ENCODE results near the gene PGF. TPM values are rescaled to one million over a fixed set of nuclear protein-coding genes. Genes with fewer than 3 reads are reported as not detected.

The PGF gene
- total and polyA plus RNA-seq, 2 of the 13 experiments (the other 11 are each of a cell fraction or from before 2014, with no cell fraction given): 10.7 to 27.5 TPM

- 43% methylated on average over 7 of the region's 12 CpGs for WGBS (ENCODE audit: low lambda C conversion rate)
- Histone ChIP-seq H3K4me1 (ENCODE audit: insufficient read depth, low read length) (peaks cover 50% of the 10 kb centered on the region), H3K79me2 (ENCODE audit: insufficient read depth, low read length) (no peaks in the 10 kb centered on the region), H3K27me3 (ENCODE audit: control insufficient read depth in 1 of 2, insufficient read depth in 2 of 2, low read length in 2 of 2) (peaks cover 0 to 41% of the 10 kb centered on the region in 2 experiments; a peak in 3 of 5 replicates), H3K27ac (ENCODE audit: extremely low read length, insufficient read depth, low read length) (no peak overlapping the region), H3K4me3 (replicated peaks in 1 of 3; ENCODE audit: insufficient read depth in 1 of 3, low read depth in 2 of 3, low read length in 3 of 3) (no peak overlapping the region), H2AFZ (ENCODE audit: low read length) (no peak overlapping the region), H3K9ac (ENCODE audit: insufficient read depth, low read depth, low read length) (no peak overlapping the region), H4K20me1 (ENCODE audit: insufficient read depth, low read length) (no peaks in the 10 kb centered on the region), H3K9me3 (ENCODE audit: low read length) (no peaks in the 10 kb centered on the region), H3K36me3 (replicated peaks in 1 of 2; ENCODE audit: control insufficient read depth in 1 of 2, insufficient read depth in 2 of 2, low read length in 2 of 2) (no peaks in the 10 kb centered on the region), H3K4me2 (ENCODE audit: low read depth, low read length) (no peak overlapping the region)
- ATAC-seq: no peak
- in situ Hi-C loops (cut with HindIII; ENCODE audit: extremely low pct_ligation_motif_present, low pct_unique_long_range_greater_than_20kb): no loop called here
- BruUV-seq (replicated peaks): no TSS peak
- ChIA-PET CTCF (ENCODE audit: low intra/inter-chr PET ratio, low total read pairs) (no interaction called here), POLR2A (interaction anchor here (1.2 to 2.0 kb wide), 3 partner anchors 28 to 94 kb away, joined by 4 to 5 read pairs (median 4); partner anchors contain the start of genes EIF2B2 and ZC2HC1C)
- TF ChIP-seq ZNF713 (CRISPR knock-in tag; IDR thresholded peaks at IDR 0.05) (no peak), ZNF432 (CRISPR knock-in tag; IDR thresholded peaks at IDR 0.05; ENCODE audit: borderline replicate concordance) (no peak), ZBTB33 (CRISPR knock-in tag; IDR thresholded peaks at IDR 0.05) (no peak), SP2 (CRISPR knock-in tag; IDR thresholded peaks at IDR 0.05) (no peak), ZMYM3 (CRISPR knock-in tag; IDR thresholded peaks at IDR 0.05) (no peak), BHLHE40 (IDR thresholded peaks at IDR 0.05; ENCODE audit: low read length) (no peak), E2F1 (CRISPR knock-in tag; IDR thresholded peaks at IDR 0.05) (no peak), KLF16 (CRISPR knock-in tag; IDR thresholded peaks at IDR 0.05) (no peak), NFE2L2 (IDR thresholded peaks at IDR 0.05; ENCODE audit: low read length) (no peak)
- no peak for DNase-seq (ENCODE audit: low spot score)
- intact Hi-C loops (cut with micrococcal nuclease; ENCODE audit: unreplicated experiment): no loop called here
- no peak for FAIRE-seq
Measured at GRCh38 chr14:74975059-74975810, 19.8 kb upstream of the PGF start.
